Upper lobe of left lung (tissue), 6 donors: ENCODE data around the gene CMTM8. TPM values are rescaled to one million over a fixed set of nuclear protein-coding genes. Genes with fewer than 3 reads are reported as not detected.
A peak's percentile ranks its signal among the peaks of the same experiment; 100 is the strongest.

ENCODE experiments used
- ATAC-seq, 2 donors: fragments of 200-7000 bp; cut with Tn5 transposase; one replicate each; pipeline ENCODE4 v1.9.1; 2022; ENCODE audit warnings: mild to moderate bottlenecking in 2 of 2, moderate library complexity in 2 of 2; ENCODE audit not compliant: low FRiP score in 2 of 2
- DNase-seq, 2 donors: peaks; one replicate each; pipeline ENCODE4 v3.0.0-alpha.2; 2019 to 2020
- H3K27ac ChIP-seq, 4 donors: fragments of 200-600 bp; sonication (generic); one replicate each; pipeline ENCODE4 v1.5.1; 2016 to 2019
- H3K27me3 ChIP-seq, 4 donors: fragments of 200-600 bp; sonication (generic); one replicate each; pipeline ENCODE4 v1.5.1; 2017 to 2019
- H3K36me3 ChIP-seq, 4 donors: fragments of 200-600 bp; sonication (generic); one replicate each; pipeline ENCODE4 v1.5.1; 2016 to 2019
- H3K4me1 ChIP-seq, 4 donors: fragments of 200-600 bp; sonication (generic); one replicate each; pipeline ENCODE4 v1.5.1; 2018 to 2019
- H3K4me3 ChIP-seq, 4 donors: fragments of 200-600 bp; sonication (generic); one replicate each; pipeline ENCODE4 v1.5.1; 2017 to 2019; ENCODE audit warnings: mild to moderate bottlenecking in 2 of 4, moderate library complexity in 1 of 4
- H3K9me3 ChIP-seq, 4 donors: fragments of 200-600 bp; sonication (generic); one replicate each; pipeline ENCODE4 v1.5.1; 2018 to 2019
- EP300 ChIP-seq, 4 donors: sonication (generic); formaldehyde crosslinking; IDR thresholded peaks; one replicate each; pipeline ENCODE4 v1.5.1; 2017; ENCODE audit warnings: antibody characterized with exemption in 4 of 4, control low read depth in 2 of 4
- POLR2A ChIP-seq, 4 donors: fragments of 450-650 bp; IDR thresholded peaks; one replicate each; pipeline ENCODE4 v1.5.1; 2016 to 2017; ENCODE audit warnings: antibody characterized with exemption in 4 of 4, mild to moderate bottlenecking in 2 of 4
- POLR2AphosphoS5 ChIP-seq, 2 donors: sonication (generic); formaldehyde crosslinking; IDR thresholded peaks; one replicate each; pipeline ENCODE4 v1.5.1; 2017; ENCODE audit warnings: antibody characterized with exemption in 2 of 2
- WGBS, 2 donors: methylation state at CpG; one replicate each; pipeline ENCODE4 v1.1.5; 2017 to 2018; 5-methylcytosine and 5-hydroxymethylcytosine counted together
- total RNA-seq, 6 donors: library from RNA; depleted of rRNA in 4 of 6; stranded (reverse); fragments of >200 nt in 4 of 6; gene quantifications; one replicate each; pipeline versions ENCODE4 v1.1.0 to v1.2.1, GENCODE V29; 2016 to 2021
- TF ChIP-seq, protein P1 (sequence below), 6 experiments: fragments of 450-650 bp in 4 of 6; fragments of 200-600 bp in 2 of 6; sonication (generic) in 2 of 6; IDR thresholded peaks; one replicate each; pipeline ENCODE4 v1.5.1; 2016 to 2019; ENCODE audit warnings: antibody characterized with exemption in 6 of 6
- donor health status: DM: no; HTN: no; CAD: no; lungs with moderate emphysema.
- donor health status: DM: no; HTN: yes; CAD: no; lungs with severe emphysema.

The CMTM8 gene
- total RNA-seq, 6 donors from 2014 or later, result 10.5 to 28.9 (median 19.6) TPM

DNA sequence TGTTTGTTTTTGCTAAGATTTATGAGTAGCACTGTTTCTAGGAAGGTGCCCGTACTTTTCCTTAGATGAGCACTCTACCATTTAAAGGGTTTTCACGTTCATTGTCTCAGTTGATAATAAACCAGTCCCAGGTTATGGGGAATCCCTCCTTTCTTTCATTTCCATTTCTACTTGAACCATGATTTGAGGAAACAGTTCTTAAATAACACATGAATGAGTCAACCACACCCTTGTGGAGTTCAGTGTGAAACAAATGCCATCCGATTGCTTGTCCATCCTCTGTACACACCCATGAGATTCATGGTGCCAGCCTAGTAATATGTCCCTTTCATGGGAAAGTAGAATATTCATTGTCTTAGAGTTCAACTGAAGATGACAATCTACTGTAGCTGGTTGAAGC lies 23.1 kb downstream of the CMTM8 start:
- Histone ChIP-seq H3K4me1 (peaks cover 0 to 13% (median 5%) of the 10 kb centered on the region in 4 donors), H3K9me3 (no peaks in the 10 kb centered on the region), H3K4me3 (no peak overlapping the region), H3K36me3 (peaks cover 0 to 7% (median 0%) of the 10 kb centered on the region in 4 donors), H3K27ac (no peak overlapping the region), H3K27me3 (no peaks in the 10 kb centered on the region)
- 67 to 89% methylated on average over 3 of the region's 3 CpGs for WGBS, 2 donors
- ATAC-seq (no peak), DNase-seq (no peak)
- TF ChIP-seq POLR2AphosphoS5 (IDR thresholded peaks at IDR 0.05), result no peak
- TF ChIP-seq, protein P1, sequence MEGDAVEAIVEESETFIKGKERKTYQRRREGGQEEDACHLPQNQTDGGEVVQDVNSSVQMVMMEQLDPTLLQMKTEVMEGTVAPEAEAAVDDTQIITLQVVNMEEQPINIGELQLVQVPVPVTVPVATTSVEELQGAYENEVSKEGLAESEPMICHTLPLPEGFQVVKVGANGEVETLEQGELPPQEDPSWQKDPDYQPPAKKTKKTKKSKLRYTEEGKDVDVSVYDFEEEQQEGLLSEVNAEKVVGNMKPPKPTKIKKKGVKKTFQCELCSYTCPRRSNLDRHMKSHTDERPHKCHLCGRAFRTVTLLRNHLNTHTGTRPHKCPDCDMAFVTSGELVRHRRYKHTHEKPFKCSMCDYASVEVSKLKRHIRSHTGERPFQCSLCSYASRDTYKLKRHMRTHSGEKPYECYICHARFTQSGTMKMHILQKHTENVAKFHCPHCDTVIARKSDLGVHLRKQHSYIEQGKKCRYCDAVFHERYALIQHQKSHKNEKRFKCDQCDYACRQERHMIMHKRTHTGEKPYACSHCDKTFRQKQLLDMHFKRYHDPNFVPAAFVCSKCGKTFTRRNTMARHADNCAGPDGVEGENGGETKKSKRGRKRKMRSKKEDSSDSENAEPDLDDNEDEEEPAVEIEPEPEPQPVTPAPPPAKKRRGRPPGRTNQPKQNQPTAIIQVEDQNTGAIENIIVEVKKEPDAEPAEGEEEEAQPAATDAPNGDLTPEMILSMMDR (IDR thresholded peaks at IDR 0.05), result no peak
- TF ChIP-seq EP300 (IDR thresholded peaks at IDR 0.05), result no peak
- TF ChIP-seq POLR2A (IDR thresholded peaks at IDR 0.05), result no peak

DNA sequence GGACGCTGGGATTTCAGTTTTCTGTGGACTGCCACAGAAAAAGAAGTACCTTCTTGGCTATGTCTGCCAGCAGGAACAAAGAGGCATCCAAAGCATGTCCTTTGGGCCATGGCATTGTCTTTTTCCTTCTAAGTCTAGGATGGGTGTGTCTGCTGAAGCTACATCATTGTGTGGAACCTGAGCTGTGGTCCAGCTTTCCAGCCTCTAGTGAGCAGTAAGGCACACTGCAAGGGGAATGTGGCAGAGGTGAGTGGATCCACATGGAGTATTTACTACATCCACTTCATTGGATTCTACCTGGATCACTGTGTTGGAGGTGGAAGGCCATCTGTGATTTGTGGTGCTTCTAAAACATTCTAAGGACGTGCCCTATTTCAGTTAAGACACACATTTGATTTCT lies 23.7 kb downstream of the CMTM8 start:
- Histone ChIP-seq H3K4me3 (no peak overlapping the region), H3K27ac (no peak overlapping the region), H3K36me3 (peaks cover 0 to 7% (median 0%) of the 10 kb centered on the region in 4 donors), H3K9me3 (no peaks in the 10 kb centered on the region), H3K27me3 (no peaks in the 10 kb centered on the region), H3K4me1 (peaks cover 0 to 13% (median 5%) of the 10 kb centered on the region in 4 donors)
- TF ChIP-seq, protein P1 (IDR thresholded peaks at IDR 0.05), result no peak
- TF ChIP-seq EP300 (IDR thresholded peaks at IDR 0.05) (no peak), POLR2AphosphoS5 (IDR thresholded peaks at IDR 0.05) (no peak), POLR2A (IDR thresholded peaks at IDR 0.05) (no peak)
- DNase-seq, result no peak
- 95 to 98% methylated on average over 2 of the region's 2 CpGs for WGBS, 2 donors
- no peak for ATAC-seq

DNA sequence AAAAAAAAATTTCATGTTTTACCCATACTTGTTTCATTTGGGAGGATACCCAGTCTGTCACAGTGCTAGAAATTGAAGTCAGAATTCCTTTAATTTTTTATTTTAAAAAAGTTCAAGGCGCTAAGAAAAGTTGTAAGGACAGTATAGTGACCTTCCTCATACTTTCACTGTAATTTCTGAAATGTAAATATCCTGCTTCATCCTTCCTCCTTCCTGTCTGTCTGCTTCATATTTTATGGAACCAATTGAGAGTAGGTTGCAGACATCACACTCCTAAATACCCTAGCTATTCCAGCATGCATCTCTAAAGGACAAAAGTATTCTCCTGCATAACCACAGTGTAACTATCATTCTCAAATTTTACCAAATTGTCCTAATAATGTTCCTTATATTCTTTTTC lies 35.8 kb downstream of the CMTM8 start:
- 63 to 68% methylated on average over 1 of the region's 1 CpG for WGBS, 2 donors
- no peak for ATAC-seq
- H3K36me3 ChIP-seq, result no peaks in the 10 kb centered on the region
- H3K4me3 ChIP-seq, result no peak overlapping the region
- peaks cover 17 to 37% (median 24%) of the 10 kb centered on the region in 4 donors for H3K4me1 ChIP-seq
- H3K27me3 ChIP-seq, result no peaks in the 10 kb centered on the region
- TF ChIP-seq POLR2A (IDR thresholded peaks at IDR 0.05) (no peak), POLR2AphosphoS5 (IDR thresholded peaks at IDR 0.05) (no peak), EP300 (IDR thresholded peaks at IDR 0.05) (no peak)
- TF ChIP-seq, protein P1 (IDR thresholded peaks at IDR 0.05), result no peak
- H3K9me3 ChIP-seq, result no peaks in the 10 kb centered on the region
- H3K27ac ChIP-seq, result no peak overlapping the region
- DNase-seq, result no peak

DNA sequence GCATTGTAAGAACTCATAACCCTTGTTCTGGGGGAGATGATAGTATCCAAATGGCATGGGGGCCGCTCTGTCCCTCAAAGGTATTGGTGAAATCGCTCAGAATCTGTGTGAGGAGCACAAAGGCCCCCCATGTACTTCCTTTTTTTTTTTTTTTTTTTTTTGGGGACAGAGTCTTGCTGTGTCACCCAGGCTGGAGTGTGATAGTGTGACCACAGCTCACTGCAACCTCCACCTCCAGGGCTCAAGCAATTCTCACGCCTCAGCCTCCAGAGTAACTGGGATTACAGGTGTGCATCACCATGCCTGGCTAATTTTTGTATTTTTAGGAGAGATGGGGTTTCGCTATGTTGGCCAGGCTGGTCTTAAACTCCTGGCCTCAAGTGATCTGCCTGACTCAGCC lies 37.0 kb downstream of the CMTM8 start:
- Histone ChIP-seq H3K27ac (peak overlapping the region; percentile 25 to 66 (median 60)), H3K27me3 (no peaks in the 10 kb centered on the region), H3K9me3 (no peaks in the 10 kb centered on the region), H3K36me3 (no peaks in the 10 kb centered on the region), H3K4me3 (no peak overlapping the region), H3K4me1 (peaks cover 17 to 37% (median 24%) of the 10 kb centered on the region in 4 donors)
- 84 to 89% methylated on average over 4 of the region's 4 CpGs for WGBS, 2 donors
- DNase-seq (no peak), ATAC-seq (no peak)
- TF ChIP-seq POLR2AphosphoS5 (IDR thresholded peaks at IDR 0.05) (no peak), EP300 (IDR thresholded peaks at IDR 0.05) (no peak), POLR2A (IDR thresholded peaks at IDR 0.05) (no peak)
- TF ChIP-seq, protein P1 (IDR thresholded peaks at IDR 0.05), result no peak

DNA sequence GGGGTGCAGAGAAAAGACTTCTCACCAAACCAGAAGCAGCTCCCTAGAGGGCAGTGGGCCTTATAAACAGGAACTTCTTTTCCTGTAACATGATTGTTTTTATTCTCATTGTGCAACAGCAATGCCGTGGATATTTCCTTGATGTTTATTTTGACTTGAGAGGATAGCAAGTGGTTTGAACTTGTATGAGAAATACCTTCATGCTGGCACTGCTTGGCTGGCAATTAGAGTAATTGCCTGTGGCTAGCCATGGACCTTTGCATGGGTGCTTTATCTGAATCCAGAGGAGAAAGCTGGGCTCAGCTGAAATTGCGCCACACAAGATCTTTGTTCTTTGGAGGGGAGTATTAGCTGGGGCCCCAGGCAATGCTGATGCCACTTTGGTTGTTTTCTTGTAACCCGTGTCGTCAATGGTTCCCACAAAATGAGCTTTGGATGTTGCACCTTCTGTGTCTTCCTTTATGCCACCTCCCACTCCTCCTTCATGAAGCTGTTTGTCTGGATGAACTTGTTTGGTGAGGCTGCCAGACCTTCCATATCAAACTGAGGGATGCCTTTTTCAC lies 37.9 kb downstream of the CMTM8 start:
- TF ChIP-seq POLR2AphosphoS5 (IDR thresholded peaks at IDR 0.05), result peak in 1 of 2 donors; percentile 29
- TF ChIP-seq EP300 (IDR thresholded peaks at IDR 0.05), result no peak
- TF ChIP-seq, protein P1 (IDR thresholded peaks at IDR 0.05), result no peak
- Histone ChIP-seq H3K36me3 (no peaks in the 10 kb centered on the region), H3K4me1 (peaks cover 17 to 37% (median 24%) of the 10 kb centered on the region in 4 donors), H3K27me3 (no peaks in the 10 kb centered on the region), H3K27ac (peak overlapping the region; percentile 25 to 66 (median 60)), H3K9me3 (no peaks in the 10 kb centered on the region), H3K4me3 (no peak overlapping the region)
- ATAC-seq, result peak in 1 of 2 donors; percentile 65
- 23 to 30% methylated on average over 4 of the region's 4 CpGs for WGBS, 2 donors
- DNase-seq, result peak in 1 of 2 donors; percentile 59
